Head of caudate nucleus (tissue), 42 donors: ENCODE measurements around the gene PCCA.
"Not testable (repeated sequence)": the region's sequence is repeated elsewhere in the genome, so short reads cannot be mapped to it uniquely, and the experiment has no call there.

Experiments used
- DNase-seq, 42 donors: peaks; one replicate each; pipeline versions ENCODE4 v3.0.0 to v3.0.0-alpha.2; 2020 to 2021; ENCODE audit warnings: mixed read lengths in 7 of 42
- intact Hi-C: fragments of 100-400 bp; cut with DNase I; formaldehyde crosslinking; loops from one replicate; pipeline ENCODE4 v1.15.0; 2022

PCCA gene

GRCh38 chr13:100523981-100524386, 435.1 kb downstream of the PCCA start:
- intact Hi-C loops: no loop called here
- DNase-seq: no peak

- DNase-seq, intact Hi-C loops: not testable (repeated sequence)
These were observed 435.8 kb downstream of the PCCA start for GRCh38 chr13:100524688-100525087.

- intact Hi-C loops: no loop called here
- no peak for DNase-seq
These were observed 436.8 kb downstream of the PCCA start for GRCh38 chr13:100525453-100526317.

- intact Hi-C loops: no loop called here
- DNase-seq: no peak
These were observed 437.6 kb downstream of the PCCA start for GRCh38 chr13:100526318-100527000.

GRCh38 chr13:100527644-100528043, 438.8 kb downstream of the PCCA start:
- intact Hi-C loops: no loop called here
- DNase-seq: peak in 2 of 42 donors; percentile 5 to 9

GRCh38 chr13:100528353-100528752, 439.5 kb downstream of the PCCA start:
- intact Hi-C loops: no loop called here
- DNase-seq: peak in 3 of 42 donors; percentile 5 to 12 (median 9)

GRCh38 chr13:100528820-100529219, 439.9 kb downstream of the PCCA start:
- intact Hi-C loops: no loop called here
- DNase-seq: peak in 3 of 42 donors; percentile 2 to 9 (median 6)

- DNase-seq: peak in 2 of 42 donors; percentile 6 to 14
- intact Hi-C loops: no loop called here
These were observed 440.9 kb downstream of the PCCA start for GRCh38 chr13:100529666-100530377.

- DNase-seq: peak in 38 of 42 donors; percentile 16 to 68 (median 46)
- intact Hi-C loops: no loop called here
These were observed 441.8 kb downstream of the PCCA start for GRCh38 chr13:100530671-100531213.

GRCh38 chr13:100532090-100532766, 443.3 kb downstream of the PCCA start:
- intact Hi-C loops: no loop called here
- DNase-seq: peak in 3 of 42 donors; percentile 13 to 25 (median 25)

GRCh38 chr13:100532836-100533435, 444.0 kb downstream of the PCCA start:
- intact Hi-C loops: no loop called here
- DNase-seq: peak in 6 of 42 donors; percentile 2 to 36 (median 18)

- DNase-seq: peak in 5 of 42 donors; percentile 3 to 39 (median 26)
- intact Hi-C loops: no loop called here
These were observed 444.7 kb downstream of the PCCA start for GRCh38 chr13:100533588-100534041.

- intact Hi-C loops: no loop called here
- DNase-seq: peak in 5 of 42 donors; percentile 4 to 35 (median 22)
These were observed 445.4 kb downstream of the PCCA start for GRCh38 chr13:100534147-100534843.

- intact Hi-C loops: no loop called here
- DNase-seq: peak in 2 of 42 donors; percentile 20 to 21
These were observed 446.0 kb downstream of the PCCA start for GRCh38 chr13:100534911-100535310.

GRCh38 chr13:100535426-100536135, 446.7 kb downstream of the PCCA start:
- DNase-seq: peak in 4 of 42 donors; percentile 14 to 37 (median 32)
- intact Hi-C loops: no loop called here

- peak in 4 of 42 donors; percentile 4 to 34 (median 21) for DNase-seq
- intact Hi-C loops: no loop called here
These were observed 447.8 kb downstream of the PCCA start for GRCh38 chr13:100536643-100537180.

- DNase-seq: peak in 4 of 42 donors; percentile 2 to 29 (median 10)
- intact Hi-C loops: no loop called here
These were observed 448.6 kb downstream of the PCCA start for GRCh38 chr13:100537486-100537885.
